H9 (cell line): Measurements from ENCODE around the gene GRIA2. TPM values are rescaled to one million over a fixed set of nuclear protein-coding genes. Genes with fewer than 3 reads are reported as not detected.

ENCODE experiments used
- DNase-seq: peaks from one replicate; pipeline ENCODE4 v3.0.0-alpha.2; 2017
- H2AFZ ChIP-seq: one replicate; pipeline ENCODE4 v1.6.1; 2013; ENCODE audit warnings: mild to moderate bottlenecking, low read length, control low read depth, moderate library complexity
- H2AK5ac ChIP-seq: 2 replicates; pipeline ENCODE4 v1.6.1; 2013; ENCODE audit warnings: low read length, control low read depth, mixed read lengths; ENCODE audit not compliant: insufficient read length
- H2BK120ac ChIP-seq: one replicate; pipeline ENCODE4 v1.6.1; 2013; ENCODE audit warnings: low read depth, mild to moderate bottlenecking, low read length, control low read depth, inconsistent platforms; ENCODE audit not compliant: poor library complexity, severe bottlenecking
- H2BK12ac ChIP-seq: 2 replicates; pipeline ENCODE4 v1.6.1; 2013; ENCODE audit warnings: low read length, control low read depth, mixed read lengths, low read depth; ENCODE audit not compliant: insufficient read length
- H2BK15ac ChIP-seq: 2 replicates; pipeline ENCODE4 v1.6.1; 2013; ENCODE audit warnings: low read depth, low read length, control low read depth
- H2BK20ac ChIP-seq: one replicate; pipeline ENCODE4 v1.6.1; 2013; ENCODE audit warnings: low read depth, mild to moderate bottlenecking, low read length, control low read depth, inconsistent platforms; ENCODE audit not compliant: poor library complexity, severe bottlenecking
- H2BK5ac ChIP-seq: 2 replicates; pipeline ENCODE4 v1.6.1; 2013; ENCODE audit warnings: low read length, control low read depth, mixed read lengths; ENCODE audit not compliant: insufficient read length
- H3K14ac ChIP-seq: 2 replicates; pipeline ENCODE4 v1.6.1; 2013; ENCODE audit warnings: low read length, control low read depth; ENCODE audit not compliant: insufficient read depth
- H3K18ac ChIP-seq: 2 replicates; pipeline ENCODE4 v1.6.1; 2013; ENCODE audit warnings: low read depth, mild to moderate bottlenecking, mixed read lengths, low read length, control low read depth; ENCODE audit not compliant: insufficient read length
- H3K23ac ChIP-seq: 2 replicates; pipeline ENCODE4 v1.6.1; 2013; ENCODE audit warnings: low read length, control low read depth, mixed read lengths, low read depth; ENCODE audit not compliant: insufficient read length
- H3K23me2 ChIP-seq: 2 replicates; pipeline ENCODE4 v1.6.1; 2013; ENCODE audit warnings: low read depth, mild to moderate bottlenecking, mixed read lengths, low read length, control low read depth; ENCODE audit not compliant: insufficient read length, poor library complexity, severe bottlenecking
- H3K27ac ChIP-seq: 2 replicates; pipeline ENCODE4 v1.5.1; 2013; ENCODE audit warnings: low read length, control low read depth, mixed read lengths, low read depth; ENCODE audit not compliant: insufficient read length
- H3K27me3 ChIP-seq: 2 replicates; pipeline ENCODE4 v1.6.1; 2013; ENCODE audit warnings: low read length, control low read depth, inconsistent platforms; ENCODE audit not compliant: insufficient read depth
- H3K4ac ChIP-seq: 2 replicates; pipeline ENCODE4 v1.6.1; 2013; ENCODE audit warnings: low read depth, mild to moderate bottlenecking, control low read depth, inconsistent platforms, low read length, moderate library complexity
- H3K4me1 ChIP-seq: 2 replicates; pipeline ENCODE4 v1.6.1; 2013; ENCODE audit warnings: low read length, control low read depth, inconsistent platforms; ENCODE audit not compliant: insufficient read depth
- H3K4me2 ChIP-seq: 2 replicates; pipeline ENCODE4 v1.6.1; 2013; ENCODE audit warnings: low read length, control low read depth, mixed read lengths; ENCODE audit not compliant: insufficient read length, insufficient read depth
- H3K56ac ChIP-seq: 2 replicates; pipeline ENCODE4 v1.6.1; 2013; ENCODE audit warnings: low read depth, mild to moderate bottlenecking, mixed read lengths, low read length, control low read depth; ENCODE audit not compliant: insufficient read length
- H3K79me1 ChIP-seq: 2 replicates; pipeline ENCODE4 v1.6.1; 2013; ENCODE audit warnings: low read depth, mild to moderate bottlenecking, moderate library complexity, low read length, control low read depth, inconsistent platforms; ENCODE audit not compliant: insufficient read depth, poor library complexity, severe bottlenecking
- H3K79me2 ChIP-seq: 2 replicates; pipeline ENCODE4 v1.6.1; 2013; ENCODE audit warnings: low read length, control low read depth, inconsistent platforms; ENCODE audit not compliant: insufficient read depth
- H3K9ac ChIP-seq: 2 replicates; pipeline ENCODE4 v1.6.1; 2013; ENCODE audit warnings: low read length, control low read depth, mixed read lengths; ENCODE audit not compliant: insufficient read length; ENCODE audit errors: extremely low read depth
- H3K9me3 ChIP-seq: one replicate; pipeline ENCODE4 v1.6.1; 2013; ENCODE audit warnings: low read depth, low read length, inconsistent platforms; ENCODE audit not compliant: control insufficient read depth
- H3T11ph ChIP-seq: one replicate; pipeline ENCODE4 v1.6.1; 2013; ENCODE audit warnings: mild to moderate bottlenecking, low read length, control low read depth, inconsistent platforms
- H4K20me1 ChIP-seq: one replicate; pipeline ENCODE4 v1.6.1; 2013; ENCODE audit not compliant: control insufficient read depth, insufficient read length, insufficient read depth
- H4K5ac ChIP-seq: 2 replicates; pipeline ENCODE4 v1.6.1; 2013; ENCODE audit warnings: low read depth, mild to moderate bottlenecking, mixed read lengths, low read length, control low read depth; ENCODE audit not compliant: insufficient read length
- H4K8ac ChIP-seq: replicated peaks from 2 replicates; pipeline ENCODE4 v1.6.1; 2013; ENCODE audit warnings: low read length, control low read depth, mixed read lengths, low read depth; ENCODE audit not compliant: insufficient read length
- H4K91ac ChIP-seq: 2 replicates; pipeline ENCODE4 v1.6.1; 2013; ENCODE audit warnings: low read depth, mild to moderate bottlenecking, moderate library complexity, mixed read lengths, low read length, control low read depth; ENCODE audit not compliant: insufficient read length
- H3K27ac Mint-ChIP-seq, 3 experiments: 2 replicates in 2 of 3; 3 replicates in 1 of 3; pipeline ENCODE4 v1.8.0; 2020 to 2021; ENCODE audit warnings: mixed read lengths in 3 of 3, mild to moderate bottlenecking in 1 of 3, moderate library complexity in 1 of 3
- H3K27me3 Mint-ChIP-seq: 2 replicates; pipeline ENCODE4 v1.8.0; 2021; ENCODE audit warnings: low read depth, mild to moderate bottlenecking, moderate library complexity, mixed read lengths
- H3K36me3 Mint-ChIP-seq, 3 experiments: 2 replicates in 2 of 3; 3 replicates in 1 of 3; pipeline ENCODE4 v1.8.0; 2020 to 2021; ENCODE audit warnings: low read depth in 3 of 3, mixed read lengths in 3 of 3; ENCODE audit not compliant: insufficient read depth in 1 of 3
- H3K4me1 Mint-ChIP-seq, 2 experiments: 2 replicates each; pipeline ENCODE4 v1.8.0; 2020; ENCODE audit warnings: mixed read lengths in 2 of 2
- H3K4me3 Mint-ChIP-seq, 2 experiments: 2 replicates in 1 of 2; 3 replicates in 1 of 2; pipeline ENCODE4 v1.8.0; 2020 to 2021; ENCODE audit warnings: mild to moderate bottlenecking in 2 of 2, mixed read lengths in 2 of 2, moderate library complexity in 1 of 2
- H3K9me3 Mint-ChIP-seq, 2 experiments: 2 replicates in 1 of 2; 3 replicates in 1 of 2; pipeline ENCODE4 v1.8.0; 2020; ENCODE audit warnings: mild to moderate bottlenecking in 2 of 2, mixed read lengths in 2 of 2, moderate library complexity in 1 of 2
- WGBS: extraction: QIAGEN DNeasy Blood & Tissue Kit; methylation state at CpG from one replicate; pipeline ENCODE4 v1.1.7; 2013; ENCODE audit warnings: missing lambda C conversion rate, low lambda C conversion rate, mixed read lengths; ENCODE audit not compliant: insufficient read length; ENCODE audit errors: extremely low coverage; 5-methylcytosine and 5-hydroxymethylcytosine counted together
- total RNA-seq: library from RNA; stranded (reverse); gene quantifications from 2 replicates; pipeline ENCODE4 v1.2.1, GENCODE V29; 2021
- TF ChIP-seq, protein P1 (sequence below): fragments of 200-600 bp; sonication (generic); conservative IDR thresholded peaks from 3 replicates; pipeline ENCODE4 v1.8.0; 2021; ENCODE audit warnings: antibody characterized with exemption, mild to moderate bottlenecking

The GRIA2 gene
- total RNA-seq, 1 experiment from 2014 or later, result not detected

DNA sequence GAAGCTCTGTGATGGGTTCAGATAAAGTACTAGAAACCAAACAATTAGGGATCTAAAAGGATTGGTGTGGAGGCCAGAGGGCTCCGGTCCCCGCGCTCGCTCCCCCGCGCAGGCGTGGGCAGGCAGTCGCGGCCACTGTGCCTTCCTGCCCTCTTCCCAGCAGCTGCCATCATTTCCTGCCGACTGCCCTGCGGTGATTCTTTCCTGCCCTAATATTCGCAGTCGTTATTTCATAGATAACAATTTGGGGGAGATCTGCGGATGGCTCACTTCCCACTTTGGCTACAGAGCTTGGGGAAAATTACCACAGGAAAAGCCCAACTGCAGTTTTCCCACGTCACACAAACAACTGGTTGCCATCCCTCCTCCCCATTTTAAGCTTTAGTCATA, 2.2 kb downstream of the GRIA2 start:
- H3K27me3 ChIP-seq, result peaks cover 24% of the 10 kb centered on the region
- peak overlapping the region; percentile 65 for H3K9ac ChIP-seq
- DNase-seq, result no peak
- no peaks in the 10 kb centered on the region for H4K20me1 ChIP-seq
- H3K79me1 ChIP-seq, result no peaks in the 10 kb centered on the region
- no peak overlapping the region for H2BK15ac ChIP-seq
- Mint-ChIP-seq H3K27ac (no peak overlapping the region), H3K4me1 (peaks cover 13 to 24% of the 10 kb centered on the region in 2 experiments), H3K9me3 (no peaks in the 10 kb centered on the region; a peak in 1 of 5 replicates), H3K27me3 (peaks cover 69% of the 10 kb centered on the region), H3K4me3 (peak overlapping the region; percentile 70 to 88), H3K36me3 (peaks cover 0 to 1% (median 0%) of the 10 kb centered on the region in 3 experiments; a peak in 2 of 7 replicates)
- H3K79me2 ChIP-seq, result no peaks in the 10 kb centered on the region
- no peak overlapping the region for H4K5ac ChIP-seq
- H3K18ac ChIP-seq, result peak overlapping the region; percentile 44
- no peak overlapping the region for H3K4ac ChIP-seq
- 0 out of 2 replicates have a peak overlapping the region, but pooled peaks have one; percentile 4 for H3K14ac ChIP-seq
- no peak overlapping the region for H2AK5ac ChIP-seq
- TF ChIP-seq, protein P1, sequence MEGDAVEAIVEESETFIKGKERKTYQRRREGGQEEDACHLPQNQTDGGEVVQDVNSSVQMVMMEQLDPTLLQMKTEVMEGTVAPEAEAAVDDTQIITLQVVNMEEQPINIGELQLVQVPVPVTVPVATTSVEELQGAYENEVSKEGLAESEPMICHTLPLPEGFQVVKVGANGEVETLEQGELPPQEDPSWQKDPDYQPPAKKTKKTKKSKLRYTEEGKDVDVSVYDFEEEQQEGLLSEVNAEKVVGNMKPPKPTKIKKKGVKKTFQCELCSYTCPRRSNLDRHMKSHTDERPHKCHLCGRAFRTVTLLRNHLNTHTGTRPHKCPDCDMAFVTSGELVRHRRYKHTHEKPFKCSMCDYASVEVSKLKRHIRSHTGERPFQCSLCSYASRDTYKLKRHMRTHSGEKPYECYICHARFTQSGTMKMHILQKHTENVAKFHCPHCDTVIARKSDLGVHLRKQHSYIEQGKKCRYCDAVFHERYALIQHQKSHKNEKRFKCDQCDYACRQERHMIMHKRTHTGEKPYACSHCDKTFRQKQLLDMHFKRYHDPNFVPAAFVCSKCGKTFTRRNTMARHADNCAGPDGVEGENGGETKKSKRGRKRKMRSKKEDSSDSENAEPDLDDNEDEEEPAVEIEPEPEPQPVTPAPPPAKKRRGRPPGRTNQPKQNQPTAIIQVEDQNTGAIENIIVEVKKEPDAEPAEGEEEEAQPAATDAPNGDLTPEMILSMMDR, result no peak
- H2BK12ac ChIP-seq, result no peak overlapping the region
- peak overlapping the region; percentile 99 for H3K4me2 ChIP-seq
- H2BK20ac ChIP-seq, result no peak overlapping the region
- H3T11ph ChIP-seq, result no peak overlapping the region
- H3K23me2 ChIP-seq, result peaks cover 16% of the 10 kb centered on the region
- H4K8ac ChIP-seq, result no peak overlapping the region
- H3K23ac ChIP-seq, result no peak overlapping the region
- WGBS, result no CpG with 5 or more reads among the region's 15 CpGs
- no peak overlapping the region for H4K91ac ChIP-seq
- H3K27ac ChIP-seq, result no peak overlapping the region
- no peaks in the 10 kb centered on the region for H3K9me3 ChIP-seq
- H2BK5ac ChIP-seq, result no peak overlapping the region
- H2BK120ac ChIP-seq, result no peak overlapping the region
- no peak overlapping the region for H3K56ac ChIP-seq
- H3K4me1 ChIP-seq, result no peaks in the 10 kb centered on the region; the same call in 1 of the 2 replicates
- H2AFZ ChIP-seq, result peak overlapping the region; percentile 60
